ENCODE measurements around the gene LARGE1. TPM values are rescaled to one million over a fixed set of nuclear protein-coding genes. Genes with fewer than 3 reads are reported as not detected.

The LARGE1 gene
- total and polyA plus RNA-seq, 2 donors (not counting 1 experiment from before 2014, with no cell fraction given): 14.1 to 19.2 TPM

DNA sequence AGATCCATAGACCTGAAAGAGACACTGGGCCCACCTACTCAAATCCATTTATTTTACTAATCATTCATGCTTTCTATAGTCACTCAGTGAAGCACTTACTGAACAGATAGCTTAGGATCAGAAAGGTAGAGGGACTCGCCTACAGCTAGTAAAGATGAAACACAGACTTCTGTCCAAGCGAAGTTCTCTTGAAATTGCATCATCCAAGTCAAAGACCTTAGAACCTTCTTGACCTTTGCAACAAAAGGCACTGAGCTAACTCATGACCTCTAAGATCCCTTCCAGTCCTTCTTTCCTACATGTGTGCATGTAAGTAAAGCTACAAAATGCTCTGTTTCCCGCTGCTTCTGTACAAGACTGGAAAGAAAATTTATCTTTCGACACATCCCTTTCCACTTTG lies 377.6 kb downstream of the LARGE1 start:
- Histone ChIP-seq H3K36me3 (ENCODE audit: control insufficient read depth, insufficient read depth, low read length) (no peaks in the 10 kb centered on the region), H3K27ac (ENCODE audit: insufficient read depth, low read length) (no peak overlapping the region), H3K4me1 (ENCODE audit: control insufficient read depth, extremely low read depth, insufficient read depth, low read length) (peaks cover 2% of the 10 kb centered on the region), H3K9ac (ENCODE audit: insufficient read depth, low read length) (no peak overlapping the region), H4K20me1 (ENCODE audit: control insufficient read depth, extremely low read depth, insufficient read depth, low read length) (no peaks in the 10 kb centered on the region), H3K9me3 (ENCODE audit: control insufficient read depth, insufficient read depth, low read depth, low read length) (no peaks in the 10 kb centered on the region), H3K27me3 (ENCODE audit: control insufficient read depth, insufficient read depth, low read length) (no peaks in the 10 kb centered on the region), H3K79me2 (ENCODE audit: control insufficient read depth, insufficient read depth, low read length) (no peaks in the 10 kb centered on the region), H2AFZ (ENCODE audit: low read length) (no peak overlapping the region), H3K4me3 (replicated peaks in 1 of 4; ENCODE audit: control extremely low read depth in 1 of 4, insufficient read depth in 1 of 4, low read depth in 3 of 4, low read length in 4 of 4) (no peak overlapping the region), H3K4me2 (ENCODE audit: extremely low read depth, insufficient read depth, low read length) (no peak overlapping the region)
- no peak for DNase-seq (ENCODE audit: low read depth in 2 of 2)
- TF ChIP-seq, protein P1, sequence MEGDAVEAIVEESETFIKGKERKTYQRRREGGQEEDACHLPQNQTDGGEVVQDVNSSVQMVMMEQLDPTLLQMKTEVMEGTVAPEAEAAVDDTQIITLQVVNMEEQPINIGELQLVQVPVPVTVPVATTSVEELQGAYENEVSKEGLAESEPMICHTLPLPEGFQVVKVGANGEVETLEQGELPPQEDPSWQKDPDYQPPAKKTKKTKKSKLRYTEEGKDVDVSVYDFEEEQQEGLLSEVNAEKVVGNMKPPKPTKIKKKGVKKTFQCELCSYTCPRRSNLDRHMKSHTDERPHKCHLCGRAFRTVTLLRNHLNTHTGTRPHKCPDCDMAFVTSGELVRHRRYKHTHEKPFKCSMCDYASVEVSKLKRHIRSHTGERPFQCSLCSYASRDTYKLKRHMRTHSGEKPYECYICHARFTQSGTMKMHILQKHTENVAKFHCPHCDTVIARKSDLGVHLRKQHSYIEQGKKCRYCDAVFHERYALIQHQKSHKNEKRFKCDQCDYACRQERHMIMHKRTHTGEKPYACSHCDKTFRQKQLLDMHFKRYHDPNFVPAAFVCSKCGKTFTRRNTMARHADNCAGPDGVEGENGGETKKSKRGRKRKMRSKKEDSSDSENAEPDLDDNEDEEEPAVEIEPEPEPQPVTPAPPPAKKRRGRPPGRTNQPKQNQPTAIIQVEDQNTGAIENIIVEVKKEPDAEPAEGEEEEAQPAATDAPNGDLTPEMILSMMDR (conservative IDR thresholded peaks at IDR 0.05 in 1 of 2, IDR thresholded peaks at IDR 0.05 in 1 of 2; ENCODE audit: low read depth in 1 of 2, low read length in 2 of 2): no peak
- TF ChIP-seq EZH2 (IDR thresholded peaks at IDR 0.05; ENCODE audit: low read length, missing control alignments): no peak

DNA sequence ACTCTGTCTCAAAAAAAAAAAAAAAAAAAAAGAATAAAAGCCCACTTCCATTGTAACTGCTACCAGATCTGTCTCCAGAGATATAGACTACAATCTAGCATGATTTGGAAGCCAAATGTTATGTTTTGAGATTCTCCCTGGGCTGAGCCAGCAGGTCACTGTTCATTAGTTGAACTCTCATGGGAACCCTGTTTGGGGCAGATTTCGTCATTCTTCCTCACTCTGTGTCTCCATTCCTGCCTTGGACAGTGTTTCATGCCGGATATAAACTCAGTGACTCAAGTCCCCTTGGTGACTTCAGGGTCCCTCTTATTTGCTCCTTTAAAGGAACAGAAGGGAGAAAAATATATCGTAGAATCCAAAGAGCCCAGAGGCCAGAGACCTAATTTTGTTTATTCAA lies 378.1 kb downstream of the LARGE1 start:
- Histone ChIP-seq H3K4me1 (ENCODE audit: control insufficient read depth, extremely low read depth, insufficient read depth, low read length) (peaks cover 2% of the 10 kb centered on the region), H3K4me2 (ENCODE audit: extremely low read depth, insufficient read depth, low read length) (no peak overlapping the region), H3K9me3 (ENCODE audit: control insufficient read depth, insufficient read depth, low read depth, low read length) (no peaks in the 10 kb centered on the region), H2AFZ (ENCODE audit: low read length) (no peak overlapping the region), H4K20me1 (ENCODE audit: control insufficient read depth, extremely low read depth, insufficient read depth, low read length) (no peaks in the 10 kb centered on the region), H3K36me3 (ENCODE audit: control insufficient read depth, insufficient read depth, low read length) (no peaks in the 10 kb centered on the region), H3K27ac (ENCODE audit: insufficient read depth, low read length) (no peak overlapping the region), H3K9ac (ENCODE audit: insufficient read depth, low read length) (no peak overlapping the region), H3K27me3 (ENCODE audit: control insufficient read depth, insufficient read depth, low read length) (no peaks in the 10 kb centered on the region), H3K79me2 (ENCODE audit: control insufficient read depth, insufficient read depth, low read length) (no peaks in the 10 kb centered on the region), H3K4me3 (replicated peaks in 1 of 4; ENCODE audit: control extremely low read depth in 1 of 4, insufficient read depth in 1 of 4, low read depth in 3 of 4, low read length in 4 of 4) (no peak overlapping the region)
- TF ChIP-seq, protein P1 (conservative IDR thresholded peaks at IDR 0.05 in 1 of 2, IDR thresholded peaks at IDR 0.05 in 1 of 2; ENCODE audit: low read depth in 1 of 2, low read length in 2 of 2): no peak
- TF ChIP-seq EZH2 (IDR thresholded peaks at IDR 0.05; ENCODE audit: low read length, missing control alignments): no peak
- no peak for DNase-seq (ENCODE audit: low read depth in 2 of 2)

DNA sequence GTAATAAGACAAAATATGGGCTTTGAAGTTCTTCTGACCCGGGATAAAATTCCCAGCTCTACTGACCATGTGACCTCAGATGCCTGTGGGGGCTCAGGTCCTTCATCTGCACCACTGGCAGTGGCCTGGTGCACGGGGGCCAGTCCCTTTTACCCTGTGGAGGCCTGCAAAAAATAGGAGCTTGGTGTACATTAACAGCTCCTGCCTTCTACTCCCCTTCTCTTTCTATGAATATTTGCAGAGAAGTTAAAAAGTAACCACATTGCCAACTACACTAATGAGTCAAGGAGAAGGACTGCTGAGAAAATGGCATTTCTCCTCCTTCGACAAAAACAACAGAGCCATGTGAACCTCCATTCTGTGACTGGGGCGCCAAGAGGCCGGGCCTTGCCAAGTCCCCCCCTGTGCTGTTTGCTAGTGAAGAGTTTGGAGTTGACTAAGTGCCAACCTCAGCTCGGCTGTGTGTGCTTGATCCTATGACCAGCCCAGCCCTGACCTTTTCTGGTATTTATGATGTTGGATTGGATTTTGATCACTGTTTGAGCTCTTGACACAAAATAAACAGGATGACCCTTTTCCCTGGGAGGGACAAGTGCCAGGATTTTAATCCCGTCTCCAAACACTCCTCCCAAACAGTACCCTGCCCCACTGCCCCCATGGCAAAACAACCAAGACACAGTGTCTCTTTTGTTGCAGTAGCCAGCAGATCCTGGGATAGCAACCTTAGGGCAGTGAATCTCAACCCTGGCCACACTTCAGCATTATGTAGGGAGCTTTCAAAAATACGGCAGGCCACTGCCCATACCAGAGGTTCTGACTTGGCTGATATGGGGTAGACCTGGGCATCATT lies 380.1 kb downstream of the LARGE1 start:
- Histone ChIP-seq H3K27me3 (ENCODE audit: control insufficient read depth, insufficient read depth, low read length) (no peaks in the 10 kb centered on the region), H3K4me3 (replicated peaks in 1 of 4; ENCODE audit: control extremely low read depth in 1 of 4, insufficient read depth in 1 of 4, low read depth in 3 of 4, low read length in 4 of 4) (no peak overlapping the region), H3K79me2 (ENCODE audit: control insufficient read depth, insufficient read depth, low read length) (no peaks in the 10 kb centered on the region), H4K20me1 (ENCODE audit: control insufficient read depth, extremely low read depth, insufficient read depth, low read length) (no peaks in the 10 kb centered on the region), H3K27ac (ENCODE audit: insufficient read depth, low read length) (no peak overlapping the region), H3K9me3 (ENCODE audit: control insufficient read depth, insufficient read depth, low read depth, low read length) (no peaks in the 10 kb centered on the region), H3K4me2 (ENCODE audit: extremely low read depth, insufficient read depth, low read length) (no peak overlapping the region), H3K9ac (ENCODE audit: insufficient read depth, low read length) (no peak overlapping the region), H2AFZ (ENCODE audit: low read length) (no peak overlapping the region), H3K36me3 (ENCODE audit: control insufficient read depth, insufficient read depth, low read length) (no peaks in the 10 kb centered on the region), H3K4me1 (ENCODE audit: control insufficient read depth, extremely low read depth, insufficient read depth, low read length) (peaks cover 2% of the 10 kb centered on the region)
- TF ChIP-seq EZH2 (IDR thresholded peaks at IDR 0.05; ENCODE audit: low read length, missing control alignments): no peak
- TF ChIP-seq, protein P1 (conservative IDR thresholded peaks at IDR 0.05 in 1 of 2, IDR thresholded peaks at IDR 0.05 in 1 of 2; ENCODE audit: low read depth in 1 of 2, low read length in 2 of 2): no peak
- DNase-seq (ENCODE audit: low read depth in 2 of 2): peak; percentile 12 to 17

Data from fibroblast of lung (primary cell).